Measurements from ENCODE around the gene CDK5RAP2.

The CDK5RAP2 gene

DNA sequence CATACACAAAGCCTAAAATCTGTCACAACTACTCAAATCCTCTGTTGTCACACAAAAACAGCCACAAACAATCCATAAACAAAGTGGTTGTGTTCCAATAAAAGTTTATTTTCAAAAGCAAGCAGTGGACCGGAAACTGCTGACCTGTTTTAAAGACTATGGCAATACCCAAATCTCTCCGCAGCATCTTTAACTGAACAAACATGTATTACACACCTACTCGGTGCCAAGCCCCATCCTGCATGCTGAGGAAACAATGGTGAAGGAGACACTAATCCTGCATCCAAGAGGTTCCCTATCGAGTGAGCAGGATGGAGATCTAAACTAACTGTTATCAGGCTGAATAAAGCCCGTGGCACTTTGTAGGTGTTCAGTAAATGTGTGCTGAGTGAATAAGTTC lies 11.2 kb downstream of the CDK5RAP2 start:
- Histone ChIP-seq H2AFZ (ENCODE audit: low read depth, low read length) (no peak overlapping the region), H4K20me1 (ENCODE audit: insufficient read depth, low read length) (peaks cover 6% of the 10 kb centered on the region; the same call in 1 of the 2 replicates), H3K9me3 (ENCODE audit: insufficient read depth, low read length) (no peaks in the 10 kb centered on the region), H3K9ac (ENCODE audit: low read length) (no peak overlapping the region), H3K4me3 (ENCODE audit: low read length) (no peak overlapping the region), H3K4me2 (ENCODE audit: low read length) (no peak overlapping the region), H3K36me3 (replicated peaks; ENCODE audit: low read depth, low read length) (peaks cover 63% of the 10 kb centered on the region), H3K79me2 (ENCODE audit: low read length) (peaks cover 38% of the 10 kb centered on the region), H3K27me3 (ENCODE audit: low read depth, low read length) (no peaks in the 10 kb centered on the region), H3K27ac (ENCODE audit: low read length) (no peak overlapping the region), H3K4me1 (ENCODE audit: low read length) (no peaks in the 10 kb centered on the region)
- TF ChIP-seq, protein P1, sequence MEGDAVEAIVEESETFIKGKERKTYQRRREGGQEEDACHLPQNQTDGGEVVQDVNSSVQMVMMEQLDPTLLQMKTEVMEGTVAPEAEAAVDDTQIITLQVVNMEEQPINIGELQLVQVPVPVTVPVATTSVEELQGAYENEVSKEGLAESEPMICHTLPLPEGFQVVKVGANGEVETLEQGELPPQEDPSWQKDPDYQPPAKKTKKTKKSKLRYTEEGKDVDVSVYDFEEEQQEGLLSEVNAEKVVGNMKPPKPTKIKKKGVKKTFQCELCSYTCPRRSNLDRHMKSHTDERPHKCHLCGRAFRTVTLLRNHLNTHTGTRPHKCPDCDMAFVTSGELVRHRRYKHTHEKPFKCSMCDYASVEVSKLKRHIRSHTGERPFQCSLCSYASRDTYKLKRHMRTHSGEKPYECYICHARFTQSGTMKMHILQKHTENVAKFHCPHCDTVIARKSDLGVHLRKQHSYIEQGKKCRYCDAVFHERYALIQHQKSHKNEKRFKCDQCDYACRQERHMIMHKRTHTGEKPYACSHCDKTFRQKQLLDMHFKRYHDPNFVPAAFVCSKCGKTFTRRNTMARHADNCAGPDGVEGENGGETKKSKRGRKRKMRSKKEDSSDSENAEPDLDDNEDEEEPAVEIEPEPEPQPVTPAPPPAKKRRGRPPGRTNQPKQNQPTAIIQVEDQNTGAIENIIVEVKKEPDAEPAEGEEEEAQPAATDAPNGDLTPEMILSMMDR (IDR thresholded peaks at IDR 0.05; ENCODE audit: low read depth, low read length): no peak
- TF ChIP-seq EZH2phosphoT487 (IDR thresholded peaks at IDR 0.05; ENCODE audit: low read depth): no peak

DNA sequence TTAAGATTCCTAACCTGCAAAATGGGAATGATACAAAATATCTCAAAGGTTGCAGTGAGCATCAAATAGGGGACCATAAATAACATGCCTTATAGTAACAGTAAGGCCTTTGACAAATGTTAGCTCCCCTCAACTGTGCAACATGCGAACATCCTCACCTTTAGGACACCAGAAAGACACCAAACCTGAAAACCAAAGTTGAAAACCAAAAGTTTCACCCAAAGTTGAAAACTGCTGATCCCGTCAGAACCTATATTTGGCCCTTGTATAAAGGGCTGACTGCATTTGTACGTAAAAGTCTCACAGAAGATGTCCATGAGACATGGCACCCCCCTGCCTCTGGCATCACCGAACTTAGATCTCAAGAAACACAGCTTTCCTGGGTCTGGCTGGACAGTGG lies 12.1 kb downstream of the CDK5RAP2 start:
- TF ChIP-seq, protein P1 (IDR thresholded peaks at IDR 0.05; ENCODE audit: low read depth, low read length): no peak
- TF ChIP-seq EZH2phosphoT487 (IDR thresholded peaks at IDR 0.05; ENCODE audit: low read depth): no peak
- Histone ChIP-seq H3K4me1 (ENCODE audit: low read length) (no peaks in the 10 kb centered on the region), H3K9me3 (ENCODE audit: insufficient read depth, low read length) (no peaks in the 10 kb centered on the region), H3K36me3 (replicated peaks; ENCODE audit: low read depth, low read length) (peaks cover 68% of the 10 kb centered on the region), H3K79me2 (ENCODE audit: low read length) (peaks cover 38% of the 10 kb centered on the region), H4K20me1 (ENCODE audit: insufficient read depth, low read length) (peaks cover 7% of the 10 kb centered on the region; the same call in 1 of the 2 replicates), H3K4me2 (ENCODE audit: low read length) (no peak overlapping the region), H3K4me3 (ENCODE audit: low read length) (no peak overlapping the region), H3K27ac (ENCODE audit: low read length) (no peak overlapping the region), H3K9ac (ENCODE audit: low read length) (no peak overlapping the region), H2AFZ (ENCODE audit: low read depth, low read length) (no peak overlapping the region), H3K27me3 (ENCODE audit: low read depth, low read length) (no peaks in the 10 kb centered on the region)

DNA sequence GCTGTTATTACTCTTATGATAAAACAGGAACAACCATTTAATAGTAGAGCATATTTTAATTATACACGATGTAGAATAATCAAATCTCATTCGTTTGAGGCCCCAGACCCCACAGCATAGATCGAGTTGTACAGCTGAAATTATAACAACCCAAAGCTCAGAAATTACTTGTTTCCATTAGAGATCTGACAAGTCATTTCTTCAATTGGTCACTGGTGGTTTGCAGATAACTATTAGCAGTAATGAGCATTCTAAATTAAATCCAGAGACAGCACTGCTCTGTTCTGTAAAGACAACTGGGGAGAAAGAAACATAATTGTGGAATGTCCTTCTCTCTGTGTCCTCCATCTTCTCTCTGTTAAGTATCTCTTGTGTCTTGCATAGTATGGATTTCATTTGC lies 12.9 kb downstream of the CDK5RAP2 start:
- Histone ChIP-seq H3K9me3 (ENCODE audit: insufficient read depth, low read length) (no peaks in the 10 kb centered on the region), H4K20me1 (ENCODE audit: insufficient read depth, low read length) (peaks cover 3% of the 10 kb centered on the region; the same call in 1 of the 2 replicates), H2AFZ (ENCODE audit: low read depth, low read length) (no peak overlapping the region), H3K79me2 (ENCODE audit: low read length) (peaks cover 38% of the 10 kb centered on the region), H3K4me3 (ENCODE audit: low read length) (no peak overlapping the region), H3K27ac (ENCODE audit: low read length) (no peak overlapping the region), H3K4me2 (ENCODE audit: low read length) (no peak overlapping the region), H3K9ac (ENCODE audit: low read length) (no peak overlapping the region), H3K36me3 (replicated peaks; ENCODE audit: low read depth, low read length) (peaks cover 69% of the 10 kb centered on the region), H3K27me3 (ENCODE audit: low read depth, low read length) (no peaks in the 10 kb centered on the region), H3K4me1 (ENCODE audit: low read length) (no peaks in the 10 kb centered on the region)
- no peak for TF ChIP-seq EZH2phosphoT487 (IDR thresholded peaks at IDR 0.05; ENCODE audit: low read depth)
- TF ChIP-seq, protein P1 (IDR thresholded peaks at IDR 0.05; ENCODE audit: low read depth, low read length): no peak

DNA sequence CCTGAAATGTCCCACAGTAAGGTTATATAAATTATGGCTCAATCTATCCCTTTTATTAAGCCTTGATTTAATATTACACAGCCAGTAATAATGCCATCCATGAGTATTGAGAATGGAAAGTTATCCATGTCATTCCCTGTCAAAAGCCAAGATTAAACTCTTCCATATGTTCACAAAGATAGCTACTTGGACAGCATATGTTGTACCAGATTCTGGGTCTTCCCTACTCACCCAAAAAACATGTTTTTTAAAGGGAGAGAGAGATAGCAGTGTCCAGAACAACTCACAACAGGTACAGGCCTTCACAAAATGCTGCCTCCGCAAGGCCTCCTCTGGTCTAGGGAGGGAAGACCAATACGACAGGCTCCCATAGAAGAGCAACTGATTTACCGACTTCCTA lies 15.4 kb downstream of the CDK5RAP2 start:
- H3K79me2 ChIP-seq (ENCODE audit: low read length): peaks cover 37% of the 10 kb centered on the region
- H3K27me3 ChIP-seq (ENCODE audit: low read depth, low read length): no peaks in the 10 kb centered on the region
- no peaks in the 10 kb centered on the region for H3K9me3 ChIP-seq (ENCODE audit: insufficient read depth, low read length)
- H3K36me3 ChIP-seq (replicated peaks; ENCODE audit: low read depth, low read length): peaks cover 58% of the 10 kb centered on the region
- H3K4me1 ChIP-seq (ENCODE audit: low read length): no peaks in the 10 kb centered on the region
- TF ChIP-seq, protein P1 (IDR thresholded peaks at IDR 0.05; ENCODE audit: low read depth, low read length): no peak
- no peak for TF ChIP-seq EZH2phosphoT487 (IDR thresholded peaks at IDR 0.05; ENCODE audit: low read depth)
- no peak overlapping the region for H3K4me3 ChIP-seq (ENCODE audit: low read length)
- H2AFZ ChIP-seq (ENCODE audit: low read depth, low read length): no peak overlapping the region
- peaks cover 3% of the 10 kb centered on the region; the same call in 1 of the 2 replicates for H4K20me1 ChIP-seq (ENCODE audit: insufficient read depth, low read length)
- H3K27ac ChIP-seq (ENCODE audit: low read length): no peak overlapping the region
- H3K9ac ChIP-seq (ENCODE audit: low read length): no peak overlapping the region
- no peak overlapping the region for H3K4me2 ChIP-seq (ENCODE audit: low read length)
